HepG2 (cell line): ENCODE measurements around the gene KRTAP1-5. TPM values are rescaled to one million over a fixed set of nuclear protein-coding genes. Genes with fewer than 3 reads are reported as not detected.
"Not testable (repeated sequence)": the region's sequence is repeated elsewhere in the genome, so short reads cannot be mapped to it uniquely, and the experiment has no call there.

Experiments
- AHDC1 ChIP-seq: sonication (generic); formaldehyde crosslinking; IDR thresholded peaks from 2 replicates; pipeline ENCODE4 v1.5.1; 2020; ENCODE audit warnings: mild to moderate bottlenecking, missing genetic modification reagents, borderline replicate concordance
- ASH2L ChIP-seq: fragments of 300-600, 200-600 bp; sonication (generic); IDR thresholded peaks from 2 replicates; pipeline ENCODE4 v1.7.0; 2017; ENCODE audit warnings: low read depth, mild to moderate bottlenecking, moderate library complexity, mixed read lengths, low read length; ENCODE audit not compliant: insufficient read length
- FOXK1 ChIP-seq: sonication (generic); formaldehyde crosslinking; IDR thresholded peaks from 2 replicates; pipeline ENCODE4 v1.4.0; 2020; ENCODE audit warnings: low read depth, missing genetic modification reagents, borderline replicate concordance
- HMG20A ChIP-seq: IDR thresholded peaks from 2 replicates; pipeline ENCODE4 v1.6.1; 2016; ENCODE audit warnings: borderline replicate concordance
- HNF4G ChIP-seq, 2 experiments: sonication (generic) in 1 of 2; formaldehyde crosslinking in 1 of 2; IDR thresholded peaks; 2 replicates each; pipeline versions ENCODE4 v1.4.0 to v1.6.1; 2011 to 2020; ENCODE audit warnings: borderline replicate concordance in 2 of 2, low read depth in 2 of 2, mild to moderate bottlenecking in 2 of 2, low read length in 1 of 2, missing genetic modification reagents in 1 of 2, moderate library complexity in 1 of 2
- KAT8 ChIP-seq: IDR thresholded peaks from 2 replicates; pipeline ENCODE4 v1.6.1; 2016; ENCODE audit warnings: missing genetic modification reagents, missing compliant biosample characterization
- MED1 ChIP-seq: sonication (generic); formaldehyde crosslinking; IDR thresholded peaks from 2 replicates; pipeline ENCODE4 v1.4.0; 2020; ENCODE audit warnings: missing genetic modification reagents
- NR2F1 ChIP-seq, 2 experiments: fragments of 450-650 bp in 1 of 2; formaldehyde crosslinking in 1 of 2; IDR thresholded peaks; 2 replicates each; pipeline versions ENCODE4 v1.5.0 to v1.6.1; 2016 to 2020; ENCODE audit warnings: mild to moderate bottlenecking in 1 of 2, missing compliant biosample characterization in 1 of 2, missing genetic modification reagents in 1 of 2, moderate library complexity in 1 of 2
- PHF5A ChIP-seq: IDR thresholded peaks from one replicate; pipeline ENCODE4 v1.6.1; 2018; ENCODE audit warnings: low read depth, missing genetic modification reagents; ENCODE audit not compliant: unreplicated experiment
- TBX3 ChIP-seq: fragments of 450-650 bp; IDR thresholded peaks from 2 replicates; pipeline ENCODE4 v1.6.1; 2017; ENCODE audit warnings: antibody characterized with exemption, mild to moderate bottlenecking, inconsistent platforms, borderline replicate concordance
- TCF7L2 ChIP-seq: IDR thresholded peaks from 2 replicates; pipeline ENCODE4 v1.6.1; 2011; ENCODE audit warnings: mild to moderate bottlenecking, low read depth, low read length, moderate library complexity
- ZNF503 ChIP-seq: sonication (generic); formaldehyde crosslinking; IDR thresholded peaks from 2 replicates; pipeline ENCODE4 v1.4.0; 2020; ENCODE audit warnings: missing genetic modification reagents
- polyA plus RNA-seq, 8 experiments: library from polyadenylated mRNA; depleted of rRNA in 3 of 8; stranded (reverse) in 7 of 8; unstranded in 1 of 8; fragments of >200 nt; fragmentation: Illumina TruSeq in 4 of 8; extraction: Trizol in 4 of 8; gene quantifications; 2 replicates each; pipeline versions ENCODE4 v1.2.1 to v1.2.3, GENCODE V29; 2011 to 2016; ENCODE audit warnings: low read depth in 4 of 8, missing spikeins in 1 of 8, mixed read lengths in 1 of 8; ENCODE audit not compliant: insufficient read depth in 1 of 8
- total RNA-seq, 5 experiments: library from RNA; depleted of rRNA; stranded (reverse); fragments of >200 nt; fragmentation: Illumina TruSeq; extraction: Trizol; gene quantifications; 2 replicates each; pipeline ENCODE4 v1.2.3, GENCODE V29; 2016; ENCODE audit warnings: low read depth in 1 of 5
- TF ChIP-seq, protein P1 (sequence below): IDR thresholded peaks from 2 replicates; pipeline ENCODE4 v1.6.1; 2018; ENCODE audit warnings: missing genetic modification reagents, mild to moderate bottlenecking, missing compliant biosample characterization
- TF ChIP-seq, protein P2 (sequence below): IDR thresholded peaks from 2 replicates; pipeline ENCODE4 v1.4.0; 2020; ENCODE audit warnings: mild to moderate bottlenecking, missing genetic modification reagents

Gene KRTAP1-5
- total and polyA plus RNA-seq, 2 of the 13 experiments (the other 11 are each of a cell fraction or from before 2014, with no cell fraction given), result 0.09 TPM; not detected in 1

- peak in 1 of 2 experiments; percentile 64; a peak in 1 of 4 replicates for TF ChIP-seq NR2F1 (CRISPR knock-in tag; IDR thresholded peaks at IDR 0.05)
- peak; percentile 49 for TF ChIP-seq HNF4G (IDR thresholded peaks at IDR 0.05; ENCODE audit: borderline replicate concordance, low read depth, low read length)
- not testable (repeated sequence) for TF ChIP-seq HNF4G (CRISPR knock-in tag; IDR thresholded peaks at IDR 0.05; ENCODE audit: borderline replicate concordance, low read depth)
- peak; percentile 93 for TF ChIP-seq MED1 (CRISPR knock-in tag)
- peak; percentile 56; the same call in 1 of the 2 replicates for TF ChIP-seq TBX3
- TF ChIP-seq, protein P1, sequence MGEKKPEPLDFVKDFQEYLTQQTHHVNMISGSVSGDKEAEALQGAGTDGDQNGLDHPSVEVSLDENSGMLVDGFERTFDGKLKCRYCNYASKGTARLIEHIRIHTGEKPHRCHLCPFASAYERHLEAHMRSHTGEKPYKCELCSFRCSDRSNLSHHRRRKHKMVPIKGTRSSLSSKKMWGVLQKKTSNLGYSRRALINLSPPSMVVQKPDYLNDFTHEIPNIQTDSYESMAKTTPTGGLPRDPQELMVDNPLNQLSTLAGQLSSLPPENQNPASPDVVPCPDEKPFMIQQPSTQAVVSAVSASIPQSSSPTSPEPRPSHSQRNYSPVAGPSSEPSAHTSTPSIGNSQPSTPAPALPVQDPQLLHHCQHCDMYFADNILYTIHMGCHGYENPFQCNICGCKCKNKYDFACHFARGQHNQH (CRISPR knock-in tag), result 0 out of 2 replicates have a peak, but pooled peaks have one; percentile 24
- peak; percentile 88; the same call in 1 of the 2 replicates for TF ChIP-seq AHDC1 (CRISPR knock-in tag)
- peak; percentile 22 for TF ChIP-seq ASH2L
- TF ChIP-seq KAT8 (CRISPR knock-in tag), result peak; percentile 66
- peak; percentile 91; the same call in 1 of the 2 replicates for TF ChIP-seq ZNF503 (CRISPR knock-in tag)
- TF ChIP-seq FOXK1 (CRISPR knock-in tag), result peak; percentile 47; the same call in 1 of the 2 replicates
- TF ChIP-seq, protein P2, sequence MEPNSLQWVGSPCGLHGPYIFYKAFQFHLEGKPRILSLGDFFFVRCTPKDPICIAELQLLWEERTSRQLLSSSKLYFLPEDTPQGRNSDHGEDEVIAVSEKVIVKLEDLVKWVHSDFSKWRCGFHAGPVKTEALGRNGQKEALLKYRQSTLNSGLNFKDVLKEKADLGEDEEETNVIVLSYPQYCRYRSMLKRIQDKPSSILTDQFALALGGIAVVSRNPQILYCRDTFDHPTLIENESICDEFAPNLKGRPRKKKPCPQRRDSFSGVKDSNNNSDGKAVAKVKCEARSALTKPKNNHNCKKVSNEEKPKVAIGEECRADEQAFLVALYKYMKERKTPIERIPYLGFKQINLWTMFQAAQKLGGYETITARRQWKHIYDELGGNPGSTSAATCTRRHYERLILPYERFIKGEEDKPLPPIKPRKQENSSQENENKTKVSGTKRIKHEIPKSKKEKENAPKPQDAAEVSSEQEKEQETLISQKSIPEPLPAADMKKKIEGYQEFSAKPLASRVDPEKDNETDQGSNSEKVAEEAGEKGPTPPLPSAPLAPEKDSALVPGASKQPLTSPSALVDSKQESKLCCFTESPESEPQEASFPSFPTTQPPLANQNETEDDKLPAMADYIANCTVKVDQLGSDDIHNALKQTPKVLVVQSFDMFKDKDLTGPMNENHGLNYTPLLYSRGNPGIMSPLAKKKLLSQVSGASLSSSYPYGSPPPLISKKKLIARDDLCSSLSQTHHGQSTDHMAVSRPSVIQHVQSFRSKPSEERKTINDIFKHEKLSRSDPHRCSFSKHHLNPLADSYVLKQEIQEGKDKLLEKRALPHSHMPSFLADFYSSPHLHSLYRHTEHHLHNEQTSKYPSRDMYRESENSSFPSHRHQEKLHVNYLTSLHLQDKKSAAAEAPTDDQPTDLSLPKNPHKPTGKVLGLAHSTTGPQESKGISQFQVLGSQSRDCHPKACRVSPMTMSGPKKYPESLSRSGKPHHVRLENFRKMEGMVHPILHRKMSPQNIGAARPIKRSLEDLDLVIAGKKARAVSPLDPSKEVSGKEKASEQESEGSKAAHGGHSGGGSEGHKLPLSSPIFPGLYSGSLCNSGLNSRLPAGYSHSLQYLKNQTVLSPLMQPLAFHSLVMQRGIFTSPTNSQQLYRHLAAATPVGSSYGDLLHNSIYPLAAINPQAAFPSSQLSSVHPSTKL (CRISPR knock-in tag), result peak; percentile 99
- peak; percentile 35 for TF ChIP-seq PHF5A
- TF ChIP-seq HMG20A (CRISPR knock-in tag), result peak; percentile 97; the same call in 1 of the 2 replicates
- peak; percentile 81 for TF ChIP-seq TCF7L2
Observed at GRCh38 chr17:41059276-41060051, 32.5 kb upstream of the KRTAP1-5 start (continued).
